Stimulated activated CD4-positive, alpha-beta T cell treated with anti-CD3 and anti-CD28 coated beads, Interleukin-4, amount 100 ng/mL, for 24 hours (primary cell): ENCODE measurements around the gene PEAK1.
"Not testable (repeated sequence)": the region's sequence is repeated elsewhere in the genome, so short reads cannot be mapped to it uniquely, and the experiment has no call there.

Source experiments
- DNase-seq: peaks from one replicate; pipeline ENCODE4 v3.0.0-alpha.2; 2020

Gene PEAK1

GRCh38 chr15:77171221-77171967, 248.5 kb downstream of the PEAK1 start:
- DNase-seq, result no peak

GRCh38 chr15:77168616-77169015, 251.3 kb downstream of the PEAK1 start:
- no peak for DNase-seq

- no peak for DNase-seq
These were observed 251.8 kb downstream of the PEAK1 start for GRCh38 chr15:77168141-77168540.

GRCh38 chr15:77167406-77167805, 252.5 kb downstream of the PEAK1 start:
- no peak for DNase-seq

- no peak for DNase-seq
These were observed 256.0 kb downstream of the PEAK1 start for GRCh38 chr15:77163781-77164384.

GRCh38 chr15:77162872-77163633, 256.9 kb downstream of the PEAK1 start:
- DNase-seq, result no peak

GRCh38 chr15:77160562-77161478, 259.1 kb downstream of the PEAK1 start:
- DNase-seq, result no peak

- not testable (repeated sequence) for DNase-seq
These were observed 263.9 kb downstream of the PEAK1 start for GRCh38 chr15:77156000-77156399.

GRCh38 chr15:77148191-77148590, 271.7 kb downstream of the PEAK1 start:
- DNase-seq, result no peak

GRCh38 chr15:77145370-77145769, 274.5 kb downstream of the PEAK1 start:
- DNase-seq, result no peak

- DNase-seq, result no peak
These were observed 275.3 kb downstream of the PEAK1 start for GRCh38 chr15:77144492-77145070.

- no peak for DNase-seq
These were observed 275.9 kb downstream of the PEAK1 start for GRCh38 chr15:77144026-77144425.

GRCh38 chr15:77143616-77144015, 276.3 kb downstream of the PEAK1 start:
- no peak for DNase-seq

- DNase-seq, result no peak
These were observed 276.7 kb downstream of the PEAK1 start for GRCh38 chr15:77143191-77143590.

- no peak for DNase-seq
These were observed 279.7 kb downstream of the PEAK1 start for GRCh38 chr15:77140220-77140619.

- DNase-seq, result no peak
These were observed 280.6 kb downstream of the PEAK1 start for GRCh38 chr15:77139312-77139711.

GRCh38 chr15:77138167-77138522, 281.8 kb downstream of the PEAK1 start:
- no peak for DNase-seq

GRCh38 chr15:77135181-77135580, 284.7 kb downstream of the PEAK1 start:
- no peak for DNase-seq

- no peak for DNase-seq
These were observed 289.5 kb downstream of the PEAK1 start for GRCh38 chr15:77130315-77130930.

GRCh38 chr15:77127626-77128025, 292.3 kb downstream of the PEAK1 start:
- no peak for DNase-seq

- DNase-seq, result no peak
These were observed 293.2 kb downstream of the PEAK1 start for GRCh38 chr15:77126529-77127326.
